GM19324 (cell line): ENCODE results near the gene CDC42EP5.
"Not testable (repeated sequence)": the region's sequence is repeated elsewhere in the genome, so short reads cannot be mapped to it uniquely, and the experiment has no call there.

Source experiments
- ATAC-seq: cut with Tn5 transposase; IDR thresholded peaks from one replicate; pipeline ENCODE4 v1.9.1; 2021; ENCODE audit warnings: mild to moderate bottlenecking, moderate library complexity; ENCODE audit not compliant: unreplicated experiment, low FRiP score

Gene CDC42EP5, protein sequence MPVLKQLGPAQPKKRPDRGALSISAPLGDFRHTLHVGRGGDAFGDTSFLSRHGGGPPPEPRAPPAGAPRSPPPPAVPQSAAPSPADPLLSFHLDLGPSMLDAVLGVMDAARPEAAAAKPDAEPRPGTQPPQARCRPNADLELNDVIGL

DNA sequence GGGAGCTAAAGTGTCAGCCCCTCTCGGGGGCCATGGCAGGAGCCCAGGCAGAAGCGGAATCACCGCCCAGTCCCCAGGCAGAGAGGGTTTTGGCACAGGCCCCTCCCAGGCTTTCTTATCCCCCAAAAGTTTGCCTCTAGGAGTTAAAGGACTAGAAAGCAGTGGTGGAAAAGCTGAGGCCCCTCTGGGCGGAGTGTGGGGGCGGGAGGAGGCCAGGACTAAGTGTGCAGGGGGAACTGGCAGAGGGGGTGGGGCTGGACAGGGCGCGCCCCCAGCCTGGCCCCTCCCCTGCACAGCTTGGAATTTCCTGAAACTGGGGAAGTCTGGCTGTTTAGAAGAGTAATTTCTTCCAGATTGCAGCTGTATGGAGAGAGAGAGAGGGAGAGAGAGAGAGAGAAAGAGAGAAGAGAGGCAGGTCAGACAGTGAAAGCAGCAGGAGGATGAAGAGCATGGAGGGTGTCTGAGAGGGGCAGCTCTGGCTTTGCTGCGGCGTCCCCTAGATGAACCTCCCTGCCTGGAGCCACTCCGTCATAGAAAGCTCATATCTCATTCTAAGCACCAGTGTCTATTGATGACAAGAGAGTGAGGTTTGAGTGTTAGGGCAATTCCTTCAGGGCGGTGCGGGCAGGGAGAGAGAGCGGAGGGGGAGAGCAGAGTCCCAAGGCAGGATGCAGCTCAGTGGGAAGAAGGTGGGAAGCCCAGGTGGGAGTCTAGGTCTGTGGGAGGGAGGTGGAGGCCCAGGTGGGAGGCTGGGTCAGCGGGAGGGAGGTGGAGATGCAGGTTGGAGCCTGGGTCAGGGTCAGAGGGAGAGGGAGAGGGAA is at the start of gene CDC42EP5:
CDC42EP5 (minus strand) TSS at position 226 of the 821 bp plus-strand sequence. CDS start 7,749 bp downstream, outside the sequence.
- ATAC-seq = no peak

DNA sequence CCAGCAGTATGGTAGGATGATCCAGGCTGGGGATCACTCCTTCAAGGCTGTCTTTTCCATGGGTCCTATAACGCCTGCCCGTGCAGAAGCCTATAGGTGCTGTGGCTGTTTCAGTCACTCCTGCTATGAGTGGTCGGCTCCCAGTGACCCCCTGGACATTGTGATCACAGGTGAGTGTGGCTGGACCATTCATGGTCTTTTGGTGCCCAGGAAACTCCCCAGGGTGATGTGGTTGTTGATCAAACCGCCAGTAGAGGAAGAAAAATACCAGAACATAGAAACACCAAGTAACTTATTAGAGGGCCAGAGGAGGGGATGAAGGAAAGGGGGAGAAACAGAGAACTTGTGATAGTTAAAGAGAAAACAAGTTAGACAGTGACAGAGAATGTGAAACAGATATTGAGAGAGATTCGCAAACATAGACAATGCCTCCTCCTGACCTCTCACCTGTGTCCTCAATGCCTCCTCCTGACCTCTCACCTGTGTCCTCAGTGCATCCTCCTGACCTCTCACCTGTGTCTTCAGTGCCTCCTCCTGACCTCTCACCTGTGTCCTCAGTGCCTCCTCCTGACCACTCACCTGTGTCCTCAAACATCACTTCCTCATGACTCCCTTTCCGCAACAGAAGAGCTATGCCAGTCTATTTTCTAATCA is 48.9 kb upstream of the CDC42EP5 start:
- ATAC-seq = no peak

DNA sequence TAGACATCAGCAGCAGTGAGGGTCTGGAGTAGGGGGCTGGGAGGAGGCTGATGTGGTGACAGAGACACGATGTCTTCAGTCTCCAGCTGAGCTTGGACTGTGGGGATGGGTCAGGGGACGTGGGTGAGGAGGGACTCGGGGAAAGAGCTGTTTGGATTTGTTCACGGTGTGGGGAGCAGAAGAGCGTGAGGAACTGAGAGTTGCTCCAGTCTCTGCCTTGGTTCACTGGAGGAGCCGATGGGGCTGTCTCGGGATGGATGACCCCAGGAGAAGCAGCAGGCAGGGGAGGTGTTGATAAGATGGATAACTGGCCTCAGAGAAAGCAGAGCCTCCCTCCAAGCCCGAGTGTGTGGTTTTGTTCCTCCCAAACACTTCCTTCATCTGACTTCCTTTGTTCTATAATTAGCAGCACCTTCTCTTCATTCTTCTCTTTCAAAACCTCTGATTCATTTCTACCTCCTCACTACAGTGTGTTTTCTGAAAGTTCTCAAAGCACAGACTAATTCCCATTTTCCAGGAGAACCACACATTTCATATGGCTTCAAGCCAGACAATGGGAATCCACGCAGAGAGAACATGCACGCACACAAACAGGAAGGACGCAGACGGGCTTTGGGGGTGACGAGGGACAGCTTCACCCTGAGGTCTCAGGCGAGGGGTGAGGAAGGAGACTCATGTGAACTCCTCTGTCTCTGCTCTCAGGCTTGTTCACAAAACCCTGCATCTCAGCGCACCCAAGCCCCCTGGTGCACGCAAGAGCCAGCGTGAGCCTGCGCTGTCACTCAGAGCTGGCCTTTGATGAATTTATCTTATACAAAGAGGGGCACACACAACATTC is 48.1 kb upstream of the CDC42EP5 start:
- no peak for ATAC-seq

DNA sequence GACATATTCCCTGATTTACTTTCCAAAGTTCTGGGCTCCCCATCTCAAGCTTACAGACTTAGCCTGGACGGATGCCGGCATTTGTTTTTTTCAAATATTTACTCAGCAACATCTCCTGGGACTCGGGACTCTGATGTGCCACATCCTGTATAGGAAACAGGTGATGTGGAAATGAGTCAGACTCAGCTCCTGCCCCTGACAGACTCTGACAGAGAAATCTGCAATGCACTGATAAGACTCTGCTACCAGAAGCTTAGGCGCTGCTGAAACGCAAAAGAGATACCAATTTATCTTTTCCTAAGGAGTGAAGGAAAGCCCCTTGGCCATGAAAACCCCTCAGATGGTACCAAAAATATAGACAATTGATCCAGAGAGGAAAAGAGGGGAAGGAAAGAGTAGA is 45.7 kb upstream of the CDC42EP5 start:
- no peak for ATAC-seq

DNA sequence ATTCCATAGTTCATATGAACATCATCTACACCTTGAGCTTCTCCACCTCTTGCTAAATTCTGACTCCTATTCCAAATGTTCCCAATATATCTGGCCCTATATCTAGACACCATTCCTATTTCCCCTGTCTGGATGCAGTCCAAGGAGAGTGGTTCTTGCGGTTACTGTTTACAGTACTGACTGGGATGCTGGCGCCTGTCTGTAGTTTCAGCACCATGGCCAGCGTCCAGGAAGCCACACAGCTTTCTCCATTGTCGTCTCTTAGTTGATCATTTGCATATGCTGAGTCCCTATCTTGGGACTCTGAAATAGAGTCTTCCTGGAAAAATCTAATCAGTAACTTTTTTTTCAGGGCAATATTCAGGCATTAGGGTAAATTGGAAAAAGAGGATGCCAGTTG is 44.4 kb upstream of the CDC42EP5 start:
- no peak for ATAC-seq

DNA sequence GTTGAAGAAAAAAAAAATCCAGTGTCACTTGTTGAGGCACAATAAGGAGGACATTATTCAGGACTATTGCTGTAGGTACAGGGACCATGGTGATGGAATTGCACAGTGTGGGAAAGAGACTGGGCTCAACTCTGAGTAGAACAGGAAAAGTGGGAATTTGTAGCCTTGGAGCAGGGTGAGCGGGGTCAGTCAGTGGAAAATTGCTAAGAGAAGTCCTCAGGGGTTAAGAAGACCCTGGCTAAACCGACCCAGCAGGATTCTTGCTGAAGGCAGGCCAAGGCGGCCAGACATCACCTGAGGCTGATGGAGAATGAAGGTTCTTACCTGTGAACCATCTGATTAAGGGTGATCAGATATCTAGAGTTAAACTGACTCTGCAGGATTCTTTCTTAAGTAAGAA is 42.1 kb upstream of the CDC42EP5 start:
- no peak for ATAC-seq

DNA sequence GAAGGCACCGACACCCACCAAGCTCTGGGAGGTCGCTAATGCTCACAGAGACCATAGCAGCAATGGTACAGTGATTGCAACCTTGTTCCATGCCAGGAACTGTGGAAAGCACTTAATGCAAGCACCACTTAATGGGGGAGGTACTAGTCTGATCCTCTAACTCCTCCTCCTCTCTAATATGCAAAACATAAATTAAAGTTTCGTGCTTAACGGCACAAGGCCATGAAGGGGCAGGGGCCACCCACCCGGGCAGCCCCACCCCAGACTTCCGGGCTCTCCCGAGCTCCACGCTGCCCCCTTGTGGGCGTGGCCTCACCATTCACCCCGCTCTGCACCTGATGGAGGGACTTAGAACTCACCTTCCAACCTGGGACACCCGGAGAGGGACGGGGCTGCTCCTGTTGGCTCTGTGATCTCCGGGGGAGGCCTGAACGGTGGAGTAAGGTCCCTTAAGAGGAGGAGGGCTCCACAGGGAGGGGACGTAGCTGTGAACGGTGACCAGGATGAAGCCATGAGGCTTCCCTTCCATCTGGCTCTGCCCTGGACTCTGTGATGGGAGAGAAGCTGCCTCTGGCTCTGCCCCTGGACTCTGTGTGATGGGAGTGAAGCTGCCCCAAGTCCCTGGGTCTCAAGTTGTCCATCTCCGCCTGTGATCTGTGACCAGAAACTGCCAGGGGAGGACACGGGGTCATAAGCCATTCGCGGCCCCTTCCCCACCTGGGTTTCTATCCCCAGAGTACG is 36.3 kb upstream of the CDC42EP5 start:
- not testable (repeated sequence) for ATAC-seq

DNA sequence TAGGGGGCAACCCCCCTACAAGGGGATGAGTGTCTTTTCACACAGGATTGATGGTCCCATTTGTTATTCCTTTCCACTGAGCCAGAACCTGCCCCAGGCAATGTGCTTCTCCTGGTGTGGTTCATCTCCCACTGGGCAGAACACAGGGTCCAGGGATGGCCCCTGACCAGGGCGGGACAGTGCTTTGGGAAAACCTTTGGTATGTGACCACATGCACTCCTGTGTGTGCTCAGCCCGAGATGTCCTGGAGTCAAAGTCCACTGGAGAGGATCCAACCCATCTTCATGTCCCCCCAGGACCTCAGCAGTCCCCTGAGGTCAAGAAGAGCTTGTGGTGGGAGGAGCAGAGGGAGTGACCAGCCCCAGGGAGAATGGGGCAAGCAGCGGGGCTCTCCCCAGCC is 35.4 kb upstream of the CDC42EP5 start:
- not testable (repeated sequence) for ATAC-seq

DNA sequence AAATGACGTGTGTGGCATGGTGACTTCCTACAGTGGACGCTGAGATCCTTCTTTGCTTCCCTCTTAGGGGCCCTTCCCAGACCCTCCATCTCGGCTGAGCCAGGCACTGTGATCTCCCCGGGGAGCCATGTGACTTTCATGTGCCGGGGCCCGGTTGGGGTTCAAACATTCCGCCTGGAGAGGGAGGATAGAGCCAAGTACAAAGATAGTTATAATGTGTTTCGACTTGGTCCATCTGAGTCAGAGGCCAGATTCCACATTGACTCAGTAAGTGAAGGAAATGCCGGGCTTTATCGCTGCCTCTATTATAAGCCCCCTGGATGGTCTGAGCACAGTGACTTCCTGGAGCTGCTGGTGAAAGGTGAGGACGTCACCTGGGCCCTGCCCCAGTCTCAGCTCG is 34.7 kb upstream of the CDC42EP5 start:
- ATAC-seq = no peak

DNA sequence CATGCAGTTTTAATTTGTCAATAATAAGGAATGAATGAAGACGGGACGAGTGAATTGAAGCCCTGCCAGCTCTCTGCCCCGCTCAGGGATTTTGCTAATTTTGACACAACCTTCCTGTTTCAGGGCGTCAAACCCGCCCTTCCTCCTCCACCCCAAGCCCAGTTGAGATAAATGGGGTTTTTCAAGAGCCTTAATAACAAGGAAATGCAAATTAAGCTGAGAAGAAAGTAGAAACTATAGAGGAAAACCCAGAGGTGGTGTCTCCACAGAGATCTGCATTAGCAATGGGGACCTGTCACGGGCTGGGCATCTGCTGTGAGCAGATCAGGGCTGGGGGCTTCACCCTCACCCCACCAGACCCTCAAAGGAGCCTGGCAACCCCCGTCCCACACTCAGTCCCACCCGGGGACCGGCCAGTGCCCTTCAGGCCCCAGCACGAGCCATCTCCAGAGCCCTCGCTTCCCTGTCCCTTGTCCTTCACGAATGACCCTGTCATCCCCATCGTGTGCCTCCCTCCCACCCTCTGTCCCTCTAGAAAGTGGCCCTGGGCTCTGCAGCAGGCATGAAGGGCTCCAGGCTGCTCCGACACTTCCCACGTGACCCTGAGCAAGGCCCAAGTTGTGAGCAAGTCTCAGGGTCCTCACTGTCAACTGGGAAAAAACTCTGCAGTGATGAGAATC is 34.1 kb upstream of the CDC42EP5 start:
- not testable (repeated sequence) for ATAC-seq

DNA sequence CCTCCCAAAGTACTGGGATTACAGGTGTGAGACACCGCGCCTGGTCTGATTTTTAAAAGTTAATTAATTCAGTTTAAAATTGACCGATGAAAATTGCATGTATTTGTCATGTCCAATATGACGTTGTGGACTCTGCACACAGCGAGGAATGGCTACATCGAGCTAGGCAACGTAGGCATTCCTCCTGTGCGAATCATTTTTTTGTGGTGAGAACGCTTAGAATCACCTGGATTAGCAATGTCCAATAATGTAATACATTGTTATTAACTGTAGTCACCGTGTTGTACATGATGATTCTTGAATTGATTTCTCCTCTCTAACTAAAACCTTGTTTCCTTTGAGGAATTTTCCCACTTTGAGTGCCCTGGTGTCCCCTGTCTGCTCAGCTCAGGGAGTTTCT is 33.0 kb upstream of the CDC42EP5 start:
- ATAC-seq = no peak

DNA sequence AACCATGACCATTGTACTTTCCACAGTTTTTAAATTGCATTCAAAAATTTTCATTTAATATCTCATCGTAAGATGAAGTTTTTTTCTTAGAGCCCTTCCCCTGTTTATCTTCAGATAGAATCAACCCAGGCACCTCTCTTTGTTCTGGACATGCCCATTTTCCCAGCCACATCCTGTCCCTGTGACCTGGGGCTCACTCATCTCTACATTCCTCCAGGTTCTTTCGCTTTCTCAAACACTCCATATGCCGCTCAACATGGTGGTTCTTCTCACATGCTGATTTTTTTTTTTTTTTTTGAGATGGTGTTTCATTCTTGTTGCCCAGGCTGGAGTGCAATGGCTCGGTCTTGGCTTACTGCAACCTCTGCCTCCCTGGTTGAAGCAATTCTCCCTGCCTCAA is 32.4 kb upstream of the CDC42EP5 start:
- not testable (repeated sequence) for ATAC-seq

DNA sequence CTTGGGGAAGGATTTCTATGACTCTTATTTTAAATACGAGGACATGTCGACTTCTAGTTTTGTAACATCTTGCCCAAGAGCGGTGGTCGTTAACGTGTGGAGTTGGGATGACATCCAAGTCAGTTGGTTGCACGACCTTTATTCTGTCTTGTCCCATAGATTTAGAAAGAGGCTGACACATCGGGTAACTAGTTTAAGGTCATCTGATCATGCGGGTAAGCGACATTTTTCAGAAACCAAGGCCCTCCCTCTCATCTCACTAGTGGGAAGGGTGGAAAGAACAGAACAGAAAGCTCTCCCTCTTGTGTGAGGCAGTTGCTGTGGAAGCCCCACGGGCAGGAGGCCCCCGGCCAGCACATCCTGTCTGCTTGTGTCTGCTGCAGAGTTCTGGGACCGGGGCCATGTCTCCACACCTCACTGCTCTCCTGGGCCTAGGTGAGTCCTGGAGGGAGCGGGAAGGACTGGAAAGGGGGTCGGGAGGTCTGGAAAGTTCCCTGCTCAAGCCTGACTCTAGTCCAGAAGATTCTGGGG is 29.5 kb upstream of the CDC42EP5 start, which contains the start of gene LAIR2:
LAIR2 (plus strand) TSS at position 314 of the 531 bp plus-strand sequence; CDS start at position 402, 88 bp downstream.
- ATAC-seq = no peak

DNA sequence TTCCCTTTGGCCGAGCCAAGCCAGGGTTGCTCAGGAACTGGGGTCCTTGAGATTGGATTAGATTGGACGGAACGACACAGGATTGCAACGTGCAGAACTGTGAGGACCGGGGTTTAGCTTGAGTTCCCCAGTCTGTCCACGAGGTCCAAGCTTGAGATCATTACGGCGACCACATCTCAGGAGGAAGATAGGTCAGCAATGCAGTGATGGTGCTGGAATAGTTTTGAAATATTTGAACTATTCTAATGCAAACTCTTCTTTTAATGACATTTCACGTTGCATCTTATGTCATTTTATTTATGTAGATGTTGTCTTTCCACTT is 25.3 kb upstream of the CDC42EP5 start:
- ATAC-seq = not testable (repeated sequence)

DNA sequence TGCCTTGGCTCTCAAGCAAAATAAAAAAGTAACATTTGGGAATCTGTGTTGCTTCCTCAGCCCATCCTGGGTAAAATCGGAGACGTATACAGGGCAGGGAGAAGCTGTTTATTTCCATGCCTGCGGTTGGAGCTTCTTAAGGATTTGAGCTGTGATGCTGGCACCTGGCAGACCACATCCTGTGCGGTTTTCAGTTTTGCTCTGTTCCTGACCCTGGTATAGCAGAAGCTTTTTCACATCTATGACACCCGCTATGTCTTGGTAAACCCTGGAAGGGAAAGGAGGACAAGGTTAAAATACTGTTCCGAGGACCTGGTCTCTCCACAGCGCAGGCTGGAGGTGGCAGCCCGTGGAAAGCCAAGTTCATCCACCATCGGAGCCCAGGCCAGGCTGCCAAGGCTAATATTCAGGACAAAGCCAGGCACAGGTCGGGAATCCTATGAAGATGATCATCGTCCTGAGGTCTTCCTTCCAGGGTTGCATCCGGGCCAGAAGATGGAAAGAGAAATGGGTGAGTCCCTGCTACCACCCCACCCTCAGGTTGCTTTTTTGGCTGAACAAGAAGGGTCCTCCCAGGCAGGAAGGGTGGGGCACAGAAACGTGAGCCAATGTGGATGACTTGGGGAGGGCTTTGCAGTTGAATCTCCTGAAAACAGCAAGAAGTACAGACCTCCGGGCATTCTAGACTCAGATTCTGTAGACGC is 24.8 kb upstream of the CDC42EP5 start:
- not testable (repeated sequence) for ATAC-seq

DNA sequence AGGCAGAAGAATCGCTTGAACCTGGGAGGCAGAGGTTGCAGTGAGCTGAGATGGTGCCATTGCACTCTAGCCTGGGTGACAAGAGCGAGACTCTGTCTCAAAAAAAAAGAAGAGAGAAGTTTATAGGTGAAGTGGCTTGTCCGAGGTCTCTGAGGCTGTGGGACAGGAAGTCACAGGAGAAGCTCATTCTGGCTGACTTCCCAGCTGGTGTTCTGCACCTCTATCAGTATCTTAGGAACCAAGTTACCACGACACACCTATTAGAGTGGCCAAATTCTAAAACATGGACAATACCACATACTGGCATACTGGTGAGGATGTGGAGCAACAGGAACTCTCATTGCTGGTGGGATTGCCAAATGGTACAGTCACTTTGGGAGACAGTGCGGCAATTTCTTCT is 22.2 kb upstream of the CDC42EP5 start:
- ATAC-seq = not testable (repeated sequence)

DNA sequence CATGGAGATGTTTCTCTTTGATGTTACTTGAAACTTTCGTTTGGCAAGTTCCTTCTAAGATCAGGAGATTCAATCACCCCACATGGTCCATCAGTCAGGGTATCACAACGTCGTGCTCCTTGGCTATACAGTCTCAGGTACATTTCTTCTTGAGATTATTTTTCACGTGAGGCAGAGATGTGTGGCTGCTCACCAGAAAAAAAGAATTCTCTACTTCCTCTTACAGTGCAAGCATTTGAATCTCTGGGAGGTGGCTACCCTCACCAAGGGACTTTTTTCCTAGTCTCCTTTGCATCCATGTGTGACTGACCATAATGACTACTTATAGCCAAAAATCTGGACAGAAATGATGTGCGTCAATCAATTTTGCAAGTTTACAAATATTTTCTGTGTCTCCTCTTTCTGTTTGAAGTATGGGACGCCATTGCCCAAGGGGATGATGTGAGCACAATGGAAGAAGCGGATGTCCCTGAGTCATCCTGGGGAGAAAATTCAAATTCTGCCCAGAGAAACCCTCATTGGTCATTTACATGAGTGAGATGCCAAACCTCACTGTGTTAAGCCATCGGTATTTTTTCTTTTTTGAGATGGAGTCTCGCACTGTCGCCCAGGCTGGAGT is 21.0 kb upstream of the CDC42EP5 start:
- ATAC-seq = no peak

DNA sequence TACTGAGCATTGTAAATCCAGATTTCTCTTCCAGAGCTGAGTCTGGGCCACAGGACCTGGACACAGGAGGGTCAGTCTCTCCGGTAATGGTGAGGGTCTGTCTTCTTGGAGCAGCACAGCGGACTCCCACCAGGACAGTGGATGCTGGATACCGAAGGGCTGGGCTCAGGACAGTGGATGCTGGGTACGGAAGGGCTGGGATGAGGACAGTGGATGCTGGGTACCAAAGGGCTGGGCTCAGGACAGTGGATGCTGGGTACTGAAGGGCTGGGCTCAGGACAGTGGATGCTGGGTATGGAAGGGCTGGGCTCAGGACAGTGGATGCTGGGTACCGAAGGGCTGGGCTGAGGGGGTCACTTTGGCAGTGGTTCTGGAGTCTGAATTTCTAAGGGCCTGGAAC is 20.0 kb upstream of the CDC42EP5 start:
- not testable (repeated sequence) for ATAC-seq
